Activated naive CD8-positive, alpha-beta T cell treated with anti-CD3 and anti-CD28 coated beads, Interleukin-2, amount 50 U/mL, for 24 hours (primary cell): ENCODE measurements around the gene PPP1R1C.
"Not testable (repeated sequence)": the region's sequence is repeated elsewhere in the genome, so short reads cannot be mapped to it uniquely, and the experiment has no call there.

ENCODE experiments used
- ATAC-seq: fragments of 150-1000 bp; cut with Tn5 transposase; one replicate; pipeline ENCODE4 v1.10.0; 2021
- DNase-seq: peaks from one replicate; pipeline ENCODE4 v3.0.0; 2021
- H3K27ac Mint-ChIP-seq: one replicate; pipeline ENCODE4 v1.8.0; 2021; ENCODE audit warnings: mild to moderate bottlenecking, mixed read lengths
- H3K27me3 Mint-ChIP-seq: one replicate; pipeline ENCODE4 v1.8.0; 2021; ENCODE audit warnings: mixed read lengths
- H3K36me3 Mint-ChIP-seq: one replicate; pipeline ENCODE4 v1.8.0; 2021; ENCODE audit warnings: low read depth, mixed read lengths
- H3K4me1 Mint-ChIP-seq: one replicate; pipeline ENCODE4 v1.8.0; 2021; ENCODE audit warnings: mixed read lengths
- H3K4me3 Mint-ChIP-seq: one replicate; pipeline ENCODE4 v1.8.0; 2021; ENCODE audit warnings: mild to moderate bottlenecking, moderate library complexity, mixed read lengths
- H3K9me3 Mint-ChIP-seq: one replicate; pipeline ENCODE4 v1.8.0; 2021; ENCODE audit warnings: mixed read lengths

The PPP1R1C gene

DNA sequence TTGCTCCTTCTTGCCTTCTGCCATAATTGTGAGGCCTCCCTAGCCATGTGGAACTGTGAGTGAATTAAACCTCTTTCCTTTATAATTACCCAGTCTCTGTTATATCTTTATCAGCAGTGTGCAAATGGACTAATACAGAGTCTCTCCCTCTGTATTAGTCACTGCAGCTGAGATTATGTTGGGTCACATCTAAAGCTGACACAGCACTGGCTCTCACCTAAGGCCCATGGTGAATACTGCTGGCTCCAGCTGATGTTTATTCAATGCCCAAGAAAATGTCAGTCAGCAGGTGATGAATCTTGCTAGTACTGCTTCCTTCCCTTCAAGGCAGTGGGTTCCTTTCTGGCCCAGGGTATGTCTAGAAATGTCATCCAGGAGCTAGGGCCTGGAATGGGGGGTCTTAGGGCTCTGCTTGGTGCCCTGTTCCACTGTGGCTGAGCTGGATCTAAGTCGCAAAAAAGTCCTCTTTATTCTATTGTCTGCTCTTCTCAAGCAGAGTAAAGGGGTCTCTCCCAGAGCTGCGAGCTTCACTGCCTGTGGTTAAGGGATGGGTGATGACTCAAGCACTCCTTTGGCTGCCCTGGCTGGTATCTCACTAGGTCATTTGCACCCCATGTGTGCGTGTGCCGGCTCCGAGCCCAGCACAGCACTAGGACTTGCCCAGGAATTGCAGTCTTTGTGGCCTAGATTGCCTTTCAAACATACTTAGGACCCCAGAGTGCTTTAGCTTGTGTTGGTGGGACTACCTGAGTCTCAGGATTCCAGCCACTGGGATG is 29.9 kb downstream of the PPP1R1C start:
- H3K4me1 Mint-ChIP-seq = peaks cover 2% of the 10 kb centered on the region
- peaks cover 1% of the 10 kb centered on the region for H3K27me3 Mint-ChIP-seq
- ATAC-seq (no peak), DNase-seq (no peak)
- H3K27ac Mint-ChIP-seq = no peak overlapping the region
- peaks cover 22% of the 10 kb centered on the region for H3K9me3 Mint-ChIP-seq
- H3K36me3 Mint-ChIP-seq = no peaks in the 10 kb centered on the region
- H3K4me3 Mint-ChIP-seq = no peak overlapping the region

DNA sequence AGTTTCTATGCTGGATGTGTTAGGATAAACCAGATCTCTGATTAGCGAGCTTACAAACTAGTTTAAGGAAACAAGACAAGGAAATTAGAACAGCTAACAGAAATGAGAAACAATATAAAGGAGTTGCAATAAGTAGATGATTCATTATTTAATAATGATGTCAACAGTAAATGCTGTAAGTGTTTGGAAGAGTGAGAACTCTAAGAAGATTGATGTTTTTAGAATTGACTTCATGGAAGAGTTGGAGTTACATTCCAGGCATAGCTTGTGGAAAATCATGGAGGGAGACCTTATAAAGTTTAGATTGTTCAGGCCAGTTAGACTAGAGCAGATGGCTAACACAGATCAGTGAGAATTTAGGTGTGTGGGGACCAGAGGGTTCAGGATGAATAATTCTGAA is 32.6 kb downstream of the PPP1R1C start:
- Mint-ChIP-seq H3K36me3 (no peaks in the 10 kb centered on the region), H3K27me3 (peaks cover 3% of the 10 kb centered on the region), H3K27ac (no peak overlapping the region), H3K4me1 (peaks cover 7% of the 10 kb centered on the region), H3K4me3 (no peak overlapping the region), H3K9me3 (peaks cover 17% of the 10 kb centered on the region)
- no peak for ATAC-seq
- no peak for DNase-seq

DNA sequence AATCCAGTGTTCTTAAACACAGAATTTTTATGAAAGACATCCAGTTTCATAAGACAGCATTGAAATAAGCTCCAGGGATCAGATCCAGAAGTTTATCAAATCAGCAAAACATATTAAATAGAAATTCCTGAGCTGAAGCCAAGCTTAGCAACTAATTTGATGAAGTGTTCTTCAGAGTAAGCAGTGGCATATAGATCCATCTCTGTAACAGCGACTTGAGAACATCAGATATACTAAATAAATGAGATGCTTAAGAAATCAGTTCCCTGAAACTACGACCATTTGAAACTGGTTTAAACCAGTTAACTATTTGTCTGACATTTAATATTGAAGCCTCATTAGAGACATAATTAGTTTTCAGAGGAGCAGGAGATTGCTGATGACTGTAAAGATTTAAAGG is 34.1 kb downstream of the PPP1R1C start:
- no peak overlapping the region for H3K4me3 Mint-ChIP-seq
- no peak for DNase-seq

DNA sequence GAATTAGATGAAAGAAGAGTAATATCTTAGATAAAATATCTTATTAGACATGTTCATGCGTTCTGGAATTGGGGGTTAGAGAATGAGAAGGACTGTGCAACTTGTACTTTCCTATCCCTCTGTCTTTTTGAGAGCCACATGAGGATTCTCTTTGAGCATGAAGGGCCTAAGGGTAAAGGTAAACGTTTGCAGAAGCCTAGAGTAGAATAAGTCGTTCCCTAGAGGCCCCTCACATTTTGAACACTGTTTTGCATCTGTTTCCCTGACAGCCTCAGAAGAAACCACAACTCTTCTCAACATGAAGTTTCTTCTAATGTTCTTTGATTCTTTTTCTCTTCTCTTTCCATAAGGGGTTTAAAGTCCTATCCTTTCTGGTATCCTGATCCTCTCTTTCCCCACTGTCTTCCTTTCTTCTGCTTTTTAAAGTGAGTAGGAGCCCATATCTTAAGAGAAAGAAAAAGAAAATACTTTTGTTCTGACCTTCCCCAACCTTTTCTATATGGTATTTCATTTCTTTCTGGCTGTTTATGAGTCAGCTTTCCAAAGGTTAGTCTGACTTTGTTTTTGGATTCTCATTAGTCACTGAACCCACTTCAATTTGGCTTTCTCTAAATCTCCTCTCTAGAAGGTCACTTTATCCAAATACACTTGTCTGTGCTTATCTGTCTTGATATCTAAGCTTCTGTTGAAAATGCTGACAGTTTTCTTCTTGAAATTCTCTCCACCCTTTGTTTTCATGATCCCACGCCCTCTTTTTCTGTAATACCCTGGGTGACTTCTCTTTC is 34.8 kb downstream of the PPP1R1C start:
- H3K36me3 Mint-ChIP-seq = no peaks in the 10 kb centered on the region
- H3K4me3 Mint-ChIP-seq = no peak overlapping the region
- ATAC-seq (peak; percentile 57), DNase-seq (no peak)
- H3K4me1 Mint-ChIP-seq = peaks cover 7% of the 10 kb centered on the region
- peak overlapping the region; percentile 17 for H3K27ac Mint-ChIP-seq
- H3K9me3 Mint-ChIP-seq = peaks cover 10% of the 10 kb centered on the region
- H3K27me3 Mint-ChIP-seq = peaks cover 2% of the 10 kb centered on the region

More for the DNA sequence above, 34.1 kb downstream of the PPP1R1C start:
- ATAC-seq = no peak
- peaks cover 14% of the 10 kb centered on the region for H3K9me3 Mint-ChIP-seq
- no peak overlapping the region for H3K27ac Mint-ChIP-seq
- peaks cover 7% of the 10 kb centered on the region for H3K4me1 Mint-ChIP-seq
- peaks cover 2% of the 10 kb centered on the region for H3K27me3 Mint-ChIP-seq
- no peaks in the 10 kb centered on the region for H3K36me3 Mint-ChIP-seq

DNA sequence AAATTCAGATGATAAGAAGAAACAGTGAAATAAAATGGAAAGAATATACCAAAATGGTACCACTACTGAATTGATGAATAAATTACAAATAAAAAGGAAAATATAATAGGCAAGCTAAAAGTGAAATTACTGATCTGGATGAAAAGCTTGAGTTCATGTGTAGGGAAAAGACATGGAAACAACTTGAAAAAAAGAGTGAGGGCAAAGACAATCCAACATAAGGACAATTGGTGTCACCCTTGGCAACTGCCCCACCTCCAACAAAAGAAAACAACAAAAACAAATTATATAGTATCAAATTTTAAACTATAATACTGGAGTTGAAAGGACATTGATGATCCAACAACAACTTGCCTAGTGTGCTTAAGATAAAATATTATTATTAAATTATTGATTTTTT is 37.6 kb downstream of the PPP1R1C start:
- Mint-ChIP-seq H3K9me3 (peaks cover 10% of the 10 kb centered on the region), H3K4me3 (no peak overlapping the region), H3K4me1 (peaks cover 7% of the 10 kb centered on the region), H3K36me3 (no peaks in the 10 kb centered on the region), H3K27me3 (peaks cover 2% of the 10 kb centered on the region), H3K27ac (no peak overlapping the region)
- no peak for DNase-seq
- ATAC-seq = no peak

DNA sequence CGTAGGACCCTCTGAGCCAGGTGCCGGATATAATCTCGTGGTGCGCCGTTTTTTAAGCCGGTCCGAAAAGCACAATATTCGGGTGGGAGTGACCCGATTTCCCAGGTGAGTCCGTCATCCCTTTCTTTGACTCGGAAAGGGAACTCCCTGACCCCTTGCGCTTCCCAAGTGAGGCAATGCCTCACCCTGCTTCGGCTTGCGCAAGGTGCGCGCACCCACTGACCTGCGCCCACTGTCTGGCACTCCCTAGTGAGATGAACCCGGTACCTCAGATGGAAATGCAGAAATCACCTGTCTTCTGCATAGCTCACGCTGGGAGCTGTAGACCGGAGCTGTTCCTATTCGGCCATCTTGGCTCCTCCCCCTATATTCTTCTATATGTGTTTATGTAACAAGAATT is 45.2 kb downstream of the PPP1R1C start:
- H3K27ac Mint-ChIP-seq, ATAC-seq, H3K4me1 Mint-ChIP-seq, H3K9me3 Mint-ChIP-seq, DNase-seq, H3K36me3 Mint-ChIP-seq, H3K4me3 Mint-ChIP-seq, H3K27me3 Mint-ChIP-seq: not testable (repeated sequence)

DNA sequence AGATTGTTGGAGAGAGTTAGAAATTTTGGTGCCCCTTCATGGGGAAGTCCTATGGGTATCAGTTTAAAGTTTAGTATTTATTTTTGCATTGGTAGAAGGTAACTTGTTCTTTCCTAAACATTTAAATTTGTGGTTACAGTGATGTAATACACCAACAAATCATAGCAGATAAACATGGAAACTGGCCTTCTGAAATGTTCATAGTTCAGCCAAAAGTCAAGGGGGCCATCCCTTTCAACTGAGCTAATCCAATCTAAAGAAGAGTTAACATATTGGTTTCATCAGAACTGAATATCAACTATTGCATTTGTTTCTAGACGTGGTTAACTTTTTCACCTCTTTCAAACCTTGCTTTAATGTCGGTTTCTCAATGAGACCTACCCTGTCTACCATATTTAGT is 46.3 kb downstream of the PPP1R1C start:
- Mint-ChIP-seq H3K4me3 (no peak overlapping the region), H3K9me3 (no peaks in the 10 kb centered on the region), H3K27ac (no peak overlapping the region), H3K27me3 (no peaks in the 10 kb centered on the region), H3K4me1 (no peaks in the 10 kb centered on the region), H3K36me3 (no peaks in the 10 kb centered on the region)
- DNase-seq = no peak
- no peak for ATAC-seq

DNA sequence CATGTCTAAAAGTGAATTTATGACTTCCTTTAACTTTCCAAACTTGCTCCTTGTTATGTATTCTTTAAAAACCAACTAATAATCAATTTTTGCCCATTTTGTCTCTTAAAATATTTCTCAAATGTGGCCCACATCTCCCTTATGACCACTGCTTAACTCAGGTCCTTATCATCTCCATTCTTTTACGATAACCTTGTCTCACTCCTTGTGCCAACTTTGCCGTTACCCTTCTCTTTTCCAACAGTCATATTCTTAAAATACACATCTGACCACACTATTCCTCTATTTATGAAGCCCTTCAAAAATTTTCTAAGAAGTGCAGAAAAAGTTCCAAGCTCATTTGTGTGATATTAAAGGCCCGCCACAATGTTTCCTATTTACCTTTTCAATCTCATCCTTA is 47.8 kb downstream of the PPP1R1C start:
- Mint-ChIP-seq H3K4me1 (no peaks in the 10 kb centered on the region), H3K36me3 (no peaks in the 10 kb centered on the region), H3K4me3 (no peak overlapping the region), H3K9me3 (no peaks in the 10 kb centered on the region), H3K27me3 (no peaks in the 10 kb centered on the region), H3K27ac (no peak overlapping the region)
- no peak for ATAC-seq
- DNase-seq = no peak

DNA sequence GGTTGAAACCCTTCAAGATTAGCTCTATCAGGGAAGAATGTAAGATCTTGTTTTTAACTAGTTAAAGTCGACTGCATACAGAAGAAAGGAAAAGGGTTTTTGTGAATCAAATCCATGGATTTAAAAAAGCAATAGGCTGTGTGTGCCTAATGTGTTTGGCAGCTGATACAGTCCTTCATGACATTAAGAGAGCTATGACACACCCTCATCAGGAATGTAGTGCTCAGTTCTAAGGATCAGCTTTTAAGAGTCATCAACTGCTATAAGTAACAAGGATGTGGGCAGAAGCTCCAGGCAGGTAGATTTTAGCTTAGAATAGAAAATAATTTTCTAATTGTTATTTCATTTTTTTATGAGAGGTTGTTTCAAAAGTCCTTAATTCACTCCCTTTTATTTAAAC is 52.9 kb downstream of the PPP1R1C start:
- ATAC-seq (no peak), DNase-seq (no peak)
- no peaks in the 10 kb centered on the region for H3K27me3 Mint-ChIP-seq
- no peak overlapping the region for H3K27ac Mint-ChIP-seq
- H3K9me3 Mint-ChIP-seq = no peaks in the 10 kb centered on the region
- H3K36me3 Mint-ChIP-seq = no peaks in the 10 kb centered on the region
- no peaks in the 10 kb centered on the region for H3K4me1 Mint-ChIP-seq
- no peak overlapping the region for H3K4me3 Mint-ChIP-seq

DNA sequence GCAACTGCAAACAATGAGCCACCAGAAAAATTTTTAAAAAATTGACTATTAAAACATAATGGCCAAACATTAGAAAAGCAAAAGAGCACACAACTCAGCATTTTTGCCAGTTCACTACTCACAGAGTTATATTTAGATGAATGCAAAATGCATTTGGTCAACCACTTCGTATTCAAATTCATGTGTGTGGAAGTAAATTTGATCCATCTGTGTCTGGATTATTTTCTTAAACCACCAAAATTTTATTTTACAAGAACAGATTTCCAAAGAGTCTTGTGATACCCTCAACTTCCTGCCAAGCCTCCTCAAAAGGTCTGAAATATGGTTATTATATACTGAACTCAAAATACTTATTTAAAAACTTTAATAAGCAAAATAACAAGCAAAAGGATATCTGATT is 57.4 kb downstream of the PPP1R1C start:
- Mint-ChIP-seq H3K36me3 (no peaks in the 10 kb centered on the region), H3K4me1 (no peaks in the 10 kb centered on the region), H3K9me3 (no peaks in the 10 kb centered on the region), H3K27me3 (no peaks in the 10 kb centered on the region), H3K27ac (no peak overlapping the region), H3K4me3 (no peak overlapping the region)
- no peak for DNase-seq
- ATAC-seq = no peak

DNA sequence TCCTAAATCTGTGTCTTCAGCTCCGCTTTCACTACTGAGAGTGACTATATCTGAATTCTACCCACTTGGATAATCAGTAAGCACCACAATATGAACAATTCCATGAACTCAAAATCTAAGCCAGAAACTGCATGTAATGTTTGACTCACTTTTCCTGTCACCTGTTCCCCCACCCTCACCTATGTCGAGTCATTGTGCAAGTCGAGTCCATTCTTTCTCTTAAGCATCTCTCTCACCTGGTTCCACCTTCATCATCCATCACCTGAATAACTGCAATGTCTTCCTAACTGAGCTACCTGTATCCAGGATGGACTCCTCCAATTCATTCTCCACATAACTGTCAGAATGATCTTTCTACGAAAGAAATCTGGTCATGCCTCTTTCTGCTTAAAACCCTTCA is 58.2 kb downstream of the PPP1R1C start:
- no peak for ATAC-seq
- no peaks in the 10 kb centered on the region for H3K27me3 Mint-ChIP-seq
- H3K27ac Mint-ChIP-seq = no peak overlapping the region
- no peaks in the 10 kb centered on the region for H3K36me3 Mint-ChIP-seq
- no peaks in the 10 kb centered on the region for H3K9me3 Mint-ChIP-seq
- H3K4me3 Mint-ChIP-seq = no peak overlapping the region
- DNase-seq = no peak
- no peaks in the 10 kb centered on the region for H3K4me1 Mint-ChIP-seq

DNA sequence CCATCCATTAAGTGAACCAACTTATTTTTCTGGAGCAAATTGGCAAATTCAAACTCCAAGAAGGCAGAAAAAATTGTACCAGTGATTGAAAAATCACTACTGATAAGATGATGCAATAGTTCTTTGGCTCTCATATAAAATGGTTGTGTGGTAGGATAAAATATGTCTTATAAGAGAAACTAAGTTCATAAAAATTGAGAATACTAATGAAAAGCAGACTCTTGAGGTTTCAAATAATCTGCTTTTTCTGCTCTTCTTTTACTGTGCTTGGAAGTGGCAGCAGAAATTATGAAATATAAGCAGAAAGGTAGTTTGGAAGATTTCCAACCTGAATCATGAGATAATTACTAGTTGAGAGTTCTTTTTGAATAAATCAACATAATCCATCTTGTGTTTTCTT is 61.9 kb downstream of the PPP1R1C start:
- Mint-ChIP-seq H3K4me3 (no peak overlapping the region), H3K9me3 (no peaks in the 10 kb centered on the region), H3K27ac (no peak overlapping the region), H3K36me3 (no peaks in the 10 kb centered on the region), H3K27me3 (no peaks in the 10 kb centered on the region), H3K4me1 (no peaks in the 10 kb centered on the region)
- DNase-seq (no peak), ATAC-seq (no peak)

DNA sequence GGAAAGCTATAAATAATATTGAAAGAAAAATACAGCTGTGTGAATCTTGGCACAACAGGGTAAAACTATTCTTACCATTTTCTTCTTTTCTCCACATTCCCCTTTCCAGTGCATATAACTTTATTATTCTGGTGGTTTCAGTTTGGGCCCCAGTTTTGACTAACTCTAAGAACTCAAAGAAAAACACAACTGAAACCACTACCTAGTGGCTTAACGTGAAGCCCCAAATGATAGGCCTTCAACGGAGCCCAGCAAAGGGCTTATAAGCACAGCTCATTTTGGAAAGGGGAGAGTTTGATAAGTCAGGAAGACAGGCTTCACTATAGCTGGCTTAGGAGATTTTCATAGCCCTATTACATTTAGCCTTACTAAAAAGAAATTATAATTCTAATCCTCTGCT is 62.4 kb downstream of the PPP1R1C start:
- Mint-ChIP-seq H3K27ac (no peak overlapping the region), H3K9me3 (no peaks in the 10 kb centered on the region), H3K27me3 (no peaks in the 10 kb centered on the region), H3K4me1 (no peaks in the 10 kb centered on the region), H3K4me3 (no peak overlapping the region), H3K36me3 (no peaks in the 10 kb centered on the region)
- no peak for ATAC-seq
- no peak for DNase-seq

DNA sequence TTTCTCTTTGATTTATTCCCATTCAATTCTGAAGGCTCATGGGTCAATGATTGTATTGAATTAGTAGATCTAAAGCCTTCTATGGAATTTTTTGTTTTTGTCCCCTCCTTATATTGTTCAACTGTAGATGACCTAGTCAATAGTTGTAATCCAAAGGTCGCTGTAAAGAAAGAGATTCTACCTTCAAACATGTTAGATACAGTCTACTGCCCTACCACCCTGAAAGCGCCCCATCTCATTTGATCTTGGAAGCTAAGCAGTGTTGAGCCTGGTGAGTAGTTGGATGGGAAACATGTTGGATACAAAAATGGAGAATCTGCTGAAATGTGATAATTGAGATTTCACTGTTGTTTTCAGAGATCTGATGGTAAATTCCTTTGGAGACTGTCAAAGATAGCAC is 63.0 kb downstream of the PPP1R1C start:
- ATAC-seq (no peak), DNase-seq (no peak)
- Mint-ChIP-seq H3K27ac (no peak overlapping the region), H3K27me3 (no peaks in the 10 kb centered on the region), H3K4me1 (no peaks in the 10 kb centered on the region), H3K9me3 (no peaks in the 10 kb centered on the region), H3K4me3 (no peak overlapping the region), H3K36me3 (no peaks in the 10 kb centered on the region)

DNA sequence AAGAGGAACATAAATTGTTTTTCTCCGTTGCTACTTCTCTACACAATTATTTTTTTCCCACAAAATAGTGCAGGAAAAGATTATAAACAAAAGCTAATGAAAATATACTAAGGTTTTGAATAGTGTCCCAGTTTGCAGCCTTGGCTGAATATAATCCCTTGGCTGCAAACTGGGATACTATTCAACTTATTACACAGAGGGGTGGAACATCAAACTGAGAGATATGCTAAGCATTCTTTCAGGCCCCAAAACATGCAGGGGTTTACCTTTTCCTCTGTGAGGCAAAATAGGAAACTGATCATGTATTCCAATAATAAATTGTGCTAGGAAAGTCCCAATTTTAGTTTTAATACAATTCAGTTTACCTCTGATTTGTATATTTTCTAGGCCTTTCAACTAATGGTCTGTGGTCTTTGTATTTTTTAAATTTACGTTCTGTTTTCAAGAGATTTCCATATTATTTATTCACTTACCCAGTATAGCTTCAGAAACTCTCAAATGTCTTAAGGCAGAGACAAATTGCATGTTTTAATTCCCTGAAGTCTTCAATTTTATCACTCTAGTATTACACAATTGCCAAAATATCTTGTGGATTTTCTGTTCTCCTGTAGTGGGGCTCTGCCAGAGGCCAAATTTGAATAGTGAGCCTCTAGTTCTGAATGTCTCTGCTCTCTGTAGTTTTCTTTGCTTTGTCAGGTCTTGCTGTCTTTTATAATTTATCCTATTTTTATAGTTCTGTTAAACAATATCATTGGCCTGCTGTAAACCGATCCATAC is 63.9 kb downstream of the PPP1R1C start:
- Mint-ChIP-seq H3K36me3 (no peaks in the 10 kb centered on the region), H3K27me3 (no peaks in the 10 kb centered on the region), H3K27ac (no peak overlapping the region), H3K4me3 (no peak overlapping the region), H3K4me1 (no peaks in the 10 kb centered on the region), H3K9me3 (no peaks in the 10 kb centered on the region)
- ATAC-seq (no peak), DNase-seq (no peak)
